Mesenchymal stem cell (in vitro differentiated cells and primary cell): ENCODE results near the gene TMEM44.
"Not testable (repeated sequence)": the region's sequence is repeated elsewhere in the genome, so short reads cannot be mapped to it uniquely, and the experiment has no call there.

Experiments
- DNase-seq: peaks from one replicate; pipeline ENCODE4 v3.0.0-alpha.2; 2013
- H2AFZ ChIP-seq: one replicate; pipeline ENCODE4 v1.6.1; 2013; ENCODE audit warnings: low read depth, mild to moderate bottlenecking, control low read depth, inconsistent platforms, low read length, moderate library complexity
- H2AK5ac ChIP-seq: 2 replicates; pipeline ENCODE4 v1.6.1; 2013; ENCODE audit warnings: low read length, moderate library complexity, mild to moderate bottlenecking, inconsistent platforms; ENCODE audit not compliant: severe bottlenecking
- H2BK120ac ChIP-seq: one replicate; pipeline ENCODE4 v1.6.1; 2013; ENCODE audit warnings: low read depth, mild to moderate bottlenecking, inconsistent platforms, low read length, moderate library complexity
- H2BK12ac ChIP-seq, 2 experiments: one replicate each; pipeline ENCODE4 v1.6.1; 2013; ENCODE audit warnings: inconsistent platforms in 2 of 2, low read length in 2 of 2, mild to moderate bottlenecking in 2 of 2, moderate library complexity in 2 of 2, control low read depth in 1 of 2
- H2BK15ac ChIP-seq: one replicate; pipeline ENCODE4 v1.6.1; 2013; ENCODE audit warnings: mild to moderate bottlenecking, low read depth, inconsistent platforms; ENCODE audit not compliant: poor library complexity, severe bottlenecking
- H2BK5ac ChIP-seq: 2 replicates; pipeline ENCODE4 v1.6.1; 2013; ENCODE audit warnings: low read depth, mild to moderate bottlenecking, low read length, control low read depth, inconsistent platforms; ENCODE audit not compliant: poor library complexity, severe bottlenecking
- H3K14ac ChIP-seq, 2 experiments: one replicate each; pipeline ENCODE4 v1.6.1; 2013; ENCODE audit warnings: inconsistent platforms in 2 of 2, low read length in 2 of 2, control low read depth in 1 of 2, mild to moderate bottlenecking in 1 of 2, moderate library complexity in 1 of 2
- H3K18ac ChIP-seq, 2 experiments: one replicate each; pipeline ENCODE4 v1.6.1; 2013; ENCODE audit warnings: inconsistent platforms in 2 of 2, low read length in 2 of 2, control low read depth in 1 of 2, low read depth in 1 of 2, mild to moderate bottlenecking in 1 of 2
- H3K23ac ChIP-seq, 2 experiments: one replicate each; pipeline ENCODE4 v1.6.1; 2013; ENCODE audit warnings: inconsistent platforms in 2 of 2, low read length in 2 of 2, mild to moderate bottlenecking in 2 of 2, moderate library complexity in 2 of 2, control low read depth in 1 of 2
- H3K27ac ChIP-seq: 2 replicates; pipeline ENCODE4 v1.5.1; 2013; ENCODE audit warnings: mild to moderate bottlenecking, moderate library complexity, low read length, control low read depth, inconsistent platforms; ENCODE audit not compliant: poor library complexity, severe bottlenecking
- H3K27me3 ChIP-seq, 2 experiments: 2 replicates each; pipeline versions ENCODE4 v1.6.1 to v1.7.0; 2013; ENCODE audit warnings: low read length in 2 of 2, mild to moderate bottlenecking in 2 of 2, moderate library complexity in 2 of 2, control low read depth in 1 of 2, inconsistent platforms in 1 of 2; ENCODE audit not compliant: control insufficient read depth in 1 of 2, insufficient read depth in 1 of 2
- H3K36me3 ChIP-seq, 2 experiments: 2 replicates each; pipeline versions ENCODE4 v1.6.1 to v1.7.0; 2013; ENCODE audit warnings: low read length in 2 of 2, control low read depth in 1 of 2, inconsistent platforms in 1 of 2, low read depth in 1 of 2, mild to moderate bottlenecking in 1 of 2; ENCODE audit not compliant: insufficient read depth in 2 of 2, control insufficient read depth in 1 of 2
- H3K4ac ChIP-seq, 2 experiments: one replicate each; pipeline ENCODE4 v1.6.1; 2013; ENCODE audit warnings: inconsistent platforms in 2 of 2, low read length in 2 of 2, mild to moderate bottlenecking in 2 of 2, moderate library complexity in 2 of 2, control low read depth in 1 of 2, low read depth in 1 of 2
- H3K4me1 ChIP-seq: 2 replicates; pipeline ENCODE4 v1.6.1; 2013; ENCODE audit warnings: low read depth, low read length, control low read depth; ENCODE audit not compliant: control insufficient read depth, insufficient read depth
- H3K4me2 ChIP-seq: 2 replicates; pipeline ENCODE4 v1.6.1; 2013; ENCODE audit warnings: low read length, mild to moderate bottlenecking, inconsistent platforms; ENCODE audit not compliant: poor library complexity, severe bottlenecking
- H3K4me3 ChIP-seq, 2 experiments: 2 replicates each; pipeline versions ENCODE4 v1.5.1 to v1.7.0; 2013; ENCODE audit warnings: low read length in 2 of 2, mild to moderate bottlenecking in 2 of 2, control low read depth in 1 of 2, low read depth in 1 of 2; ENCODE audit not compliant: insufficient read depth in 1 of 2
- H3K79me1 ChIP-seq: replicated peaks from 2 replicates; pipeline ENCODE4 v1.6.1; 2013; ENCODE audit warnings: mild to moderate bottlenecking, control low read depth, low read length, inconsistent platforms; ENCODE audit not compliant: poor library complexity, severe bottlenecking
- H3K9ac ChIP-seq: 2 replicates; pipeline ENCODE4 v1.7.0; 2013; ENCODE audit warnings: mild to moderate bottlenecking, low read length, moderate library complexity
- H3K9me3 ChIP-seq: 2 replicates; pipeline ENCODE4 v1.7.0; 2013; ENCODE audit warnings: mild to moderate bottlenecking, low read length; ENCODE audit not compliant: control insufficient read depth
- H4K8ac ChIP-seq: one replicate; pipeline ENCODE4 v1.6.1; 2013; ENCODE audit warnings: inconsistent platforms, mild to moderate bottlenecking, low read length, moderate library complexity
- H4K91ac ChIP-seq: one replicate; pipeline ENCODE4 v1.6.1; 2013; ENCODE audit warnings: mild to moderate bottlenecking, low read length, inconsistent platforms
- WGBS: methylation state at CpG from one replicate; pipeline ENCODE4 v1.1.7; 2013; ENCODE audit warnings: mixed read lengths; 5-methylcytosine and 5-hydroxymethylcytosine counted together

The TMEM44 gene

DNA sequence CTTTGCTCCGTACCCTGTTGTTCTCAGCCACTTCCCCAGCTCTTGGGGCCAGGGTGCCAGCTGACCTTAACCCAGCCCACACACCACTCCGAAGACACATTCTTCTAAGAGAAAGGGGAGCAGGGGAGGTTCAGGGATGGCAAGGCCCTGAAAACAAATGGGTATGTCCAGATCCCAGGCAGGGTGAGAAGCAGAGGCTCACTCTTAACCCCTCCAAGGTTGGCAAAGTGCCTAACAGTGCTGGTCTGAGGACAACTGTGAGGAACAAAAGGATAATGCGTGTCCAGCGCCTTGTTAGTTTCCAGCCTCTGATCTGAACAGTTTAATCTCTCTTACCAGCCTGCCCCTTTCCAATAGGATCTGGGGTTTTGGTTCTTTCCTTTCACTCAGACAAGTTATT lies 1.5 kb downstream of the TMEM44 start:
- no peaks in the 10 kb centered on the region for H3K9me3 ChIP-seq
- H4K91ac ChIP-seq, result no peak overlapping the region
- H3K36me3 ChIP-seq, result peaks cover 28 to 36% of the 10 kb centered on the region in 2 experiments
- no peak overlapping the region for H2AK5ac ChIP-seq
- H3K9ac ChIP-seq, result no peak overlapping the region
- no peak overlapping the region for H3K4me2 ChIP-seq
- no peak overlapping the region for H2BK12ac ChIP-seq
- 97% methylated on average over 2 of the region's 4 CpGs for WGBS
- peaks cover 4% of the 10 kb centered on the region for H3K4me1 ChIP-seq
- peak overlapping the region in 1 of 2 experiments; percentile 81 for H3K4me3 ChIP-seq
- peaks cover 19% of the 10 kb centered on the region for H3K79me1 ChIP-seq
- H3K4ac ChIP-seq, result no peak overlapping the region
- DNase-seq, result peak; percentile 4
- H3K27ac ChIP-seq, result no peak overlapping the region
- no peak overlapping the region for H3K23ac ChIP-seq
- H2BK120ac ChIP-seq, result no peak overlapping the region
- no peak overlapping the region for H3K18ac ChIP-seq
- H4K8ac ChIP-seq, result no peak overlapping the region
- H2BK15ac ChIP-seq, result no peak overlapping the region
- H3K27me3 ChIP-seq, result no peaks in the 10 kb centered on the region
- no peak overlapping the region for H2AFZ ChIP-seq
- H3K14ac ChIP-seq, result no peak overlapping the region
- H2BK5ac ChIP-seq, result no peak overlapping the region

DNA sequence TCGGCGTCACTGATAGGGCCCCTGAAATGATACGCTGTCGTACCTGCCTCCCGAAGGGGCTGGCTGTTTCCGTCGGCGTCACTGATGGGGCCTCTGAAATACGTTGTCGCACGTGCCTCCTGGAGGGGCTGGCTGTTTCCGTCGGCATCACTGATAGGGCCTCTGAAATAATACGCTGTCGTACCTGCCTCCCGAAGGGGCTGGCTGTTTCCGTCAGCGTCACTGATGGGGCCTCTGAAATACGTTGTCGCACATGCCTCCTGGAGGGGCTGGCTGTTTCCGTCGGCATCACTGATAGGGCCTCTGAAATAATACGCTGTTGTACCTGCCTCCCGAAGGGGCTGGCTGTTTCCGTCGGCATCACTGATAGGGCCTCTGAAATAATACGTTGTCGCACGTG lies 2.5 kb downstream of the TMEM44 start:
- H3K14ac ChIP-seq, H4K91ac ChIP-seq, H4K8ac ChIP-seq, H3K18ac ChIP-seq, H2AFZ ChIP-seq, H3K4me2 ChIP-seq, H3K4ac ChIP-seq, H3K4me3 ChIP-seq, H3K9ac ChIP-seq, H3K23ac ChIP-seq, H2BK120ac ChIP-seq, H2BK5ac ChIP-seq, H3K4me1 ChIP-seq, H3K9me3 ChIP-seq, H2BK15ac ChIP-seq, H2AK5ac ChIP-seq, DNase-seq, H3K27me3 ChIP-seq, H3K27ac ChIP-seq, H2BK12ac ChIP-seq: not testable (repeated sequence)
- H3K79me1 ChIP-seq, result peaks cover 19% of the 10 kb centered on the region
- H3K36me3 ChIP-seq, result peaks cover 34 to 45% of the 10 kb centered on the region in 2 experiments
- WGBS, result 97% methylated on average over 27 of the region's 29 CpGs

DNA sequence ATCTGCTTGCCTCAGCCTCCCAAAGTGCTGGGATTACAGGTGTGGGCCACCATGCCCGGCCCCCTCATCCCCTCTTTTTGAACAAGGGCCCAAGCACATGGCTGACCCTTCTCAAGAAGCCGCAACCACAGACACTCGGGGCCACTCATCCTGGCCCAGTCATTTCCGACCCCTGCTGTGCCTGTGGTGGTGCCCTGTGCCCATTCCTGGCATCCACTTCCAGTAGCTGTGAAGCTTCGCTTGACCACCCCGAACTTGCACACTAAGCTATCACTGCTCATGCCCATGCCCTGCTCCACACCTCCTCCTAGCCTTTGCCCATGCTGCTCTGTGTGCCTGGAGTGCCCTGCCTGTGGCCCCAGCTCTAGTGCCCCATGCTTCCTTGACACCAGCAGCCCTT lies 8.3 kb downstream of the TMEM44 start:
- no peaks in the 10 kb centered on the region for H3K9me3 ChIP-seq
- no peak overlapping the region for H3K4ac ChIP-seq
- peaks cover 13% of the 10 kb centered on the region for H3K4me1 ChIP-seq
- DNase-seq, result no peak
- no peak overlapping the region for H2BK15ac ChIP-seq
- H2BK5ac ChIP-seq, result no peak overlapping the region
- no peak overlapping the region for H4K8ac ChIP-seq
- 98% methylated on average over 6 of the region's 6 CpGs for WGBS
- H2AFZ ChIP-seq, result no peak overlapping the region
- no peak overlapping the region for H3K4me3 ChIP-seq
- peaks cover 54 to 67% of the 10 kb centered on the region in 2 experiments for H3K36me3 ChIP-seq
- H3K18ac ChIP-seq, result no peak overlapping the region
- no peak overlapping the region for H2BK12ac ChIP-seq
- H3K14ac ChIP-seq, result no peak overlapping the region
- H3K23ac ChIP-seq, result no peak overlapping the region
- no peak overlapping the region for H3K27ac ChIP-seq
- no peak overlapping the region for H3K9ac ChIP-seq
- H4K91ac ChIP-seq, result no peak overlapping the region
- peaks cover 12% of the 10 kb centered on the region for H3K79me1 ChIP-seq
- H3K4me2 ChIP-seq, result no peak overlapping the region
- H2BK120ac ChIP-seq, result no peak overlapping the region
- no peak overlapping the region for H2AK5ac ChIP-seq
- no peaks in the 10 kb centered on the region for H3K27me3 ChIP-seq

GRCh38 chr3:194623449-194624290 lies 9.5 kb downstream of the TMEM44 start:
- Histone ChIP-seq H4K91ac (no peak overlapping the region), H2AK5ac (no peak overlapping the region), H2BK5ac (no peak overlapping the region), H3K27me3 (no peaks in the 10 kb centered on the region), H3K18ac (no peak overlapping the region), H4K8ac (no peak overlapping the region), H2BK12ac (no peak overlapping the region), H2BK120ac (no peak overlapping the region), H3K4ac (no peak overlapping the region), H3K23ac (no peak overlapping the region), H3K4me1 (peaks cover 13% of the 10 kb centered on the region), H3K27ac (no peak overlapping the region), H3K79me1 (peaks cover 9% of the 10 kb centered on the region), H3K14ac (no peak overlapping the region), H3K4me2 (no peak overlapping the region), H2BK15ac (no peak overlapping the region), H3K9me3 (no peaks in the 10 kb centered on the region), H3K36me3 (peaks cover 49 to 71% of the 10 kb centered on the region in 2 experiments), H2AFZ (no peak overlapping the region), H3K9ac (no peak overlapping the region), H3K4me3 (no peak overlapping the region)
- no peak for DNase-seq
- 93% methylated on average over 25 of the region's 25 CpGs for WGBS
